CD4-positive, alpha-beta T cell (primary cell): Measurements from ENCODE around the gene MYO5A. TPM values are rescaled to one million over a fixed set of nuclear protein-coding genes. Genes with fewer than 3 reads are reported as not detected.

Experiments
- ATAC-seq: fragments of 200-7000 bp; cut with Tn5 transposase; one replicate; pipeline ENCODE4 v1.10.0; 2022; ENCODE audit warnings: mild to moderate bottlenecking; ENCODE audit not compliant: poor library complexity
- CTCF ChIA-PET: fragments of 350-600 bp; sonication (Branson Sonifier 250); formaldehyde crosslinking; loops from one replicate; lab custom pipeline; 2021; ENCODE audit warnings: antibody characterized with exemption, inconsistent platforms; lab: Charles Lee
- POLR2A ChIA-PET: fragments of 350-600 bp; sonication (Branson Sonifier 250); formaldehyde crosslinking; loops from one replicate; lab custom pipeline; 2021; ENCODE audit warnings: antibody characterized with exemption, inconsistent platforms; lab: Charles Lee
- DNase-seq, 14 experiments: peaks; one replicate each; pipeline ENCODE4 v3.0.0-alpha.2; 2013 to 2020; ENCODE audit warnings: mixed read lengths in 2 of 14
- H3K27ac ChIP-seq, 2 donors: one replicate each; pipeline versions ENCODE4 v1.5.1 to v1.7.0; 2013; ENCODE audit warnings: low read length in 2 of 2, low read depth in 1 of 2, mild to moderate bottlenecking in 1 of 2
- H3K27me3 ChIP-seq, 2 experiments: 1 replicate in 1 of 2; 2 replicates in 1 of 2; pipeline versions ENCODE4 v1.6.1 to v1.7.0; 2013; ENCODE audit warnings: low read length in 2 of 2, control low read depth in 1 of 2, mild to moderate bottlenecking in 1 of 2, moderate library complexity in 1 of 2; ENCODE audit not compliant: insufficient read depth in 2 of 2, control insufficient read depth in 1 of 2
- H3K36me3 ChIP-seq: one replicate; pipeline ENCODE4 v1.6.1; 2013; ENCODE audit warnings: low read length, control low read depth; ENCODE audit not compliant: insufficient read depth
- H3K4me1 ChIP-seq: one replicate; pipeline ENCODE4 v1.6.1; 2013; ENCODE audit warnings: low read length, control low read depth; ENCODE audit not compliant: insufficient read depth
- H3K4me3 ChIP-seq: one replicate; pipeline ENCODE4 v1.5.1; 2013; ENCODE audit warnings: mild to moderate bottlenecking, low read length, moderate library complexity
- H3K9me3 ChIP-seq, 2 experiments: 1 replicate in 1 of 2; 2 replicates in 1 of 2; pipeline versions ENCODE4 v1.6.1 to v1.7.0; 2013; ENCODE audit warnings: low read length in 2 of 2, mild to moderate bottlenecking in 2 of 2, control low read depth in 1 of 2, moderate library complexity in 1 of 2; ENCODE audit not compliant: control insufficient read depth in 1 of 2, insufficient read depth in 1 of 2
- H3K27ac Mint-ChIP-seq: one replicate; pipeline ENCODE4 v1.8.0; 2020; ENCODE audit warnings: mixed read lengths
- H3K27me3 Mint-ChIP-seq: one replicate; pipeline ENCODE4 v1.8.0; 2021; ENCODE audit warnings: mixed read lengths
- H3K36me3 Mint-ChIP-seq: one replicate; pipeline ENCODE4 v1.8.0; 2021; ENCODE audit warnings: low read depth, mixed read lengths
- H3K4me1 Mint-ChIP-seq: one replicate; pipeline ENCODE4 v1.8.0; 2021; ENCODE audit warnings: low read depth, mixed read lengths
- H3K4me3 Mint-ChIP-seq: one replicate; pipeline ENCODE4 v1.8.0; 2020; ENCODE audit warnings: mild to moderate bottlenecking, mixed read lengths
- H3K9me3 Mint-ChIP-seq: one replicate; pipeline ENCODE4 v1.8.0; 2020; ENCODE audit warnings: mixed read lengths
- intact Hi-C, 2 experiments: fragments of 100-400 bp; cut with DNase I in 1 of 2; cut with micrococcal nuclease in 1 of 2; formaldehyde crosslinking; loops; one replicate each; pipeline versions ENCODE4 v1.15.1 to v1.9.0; 2023 to 2025; cut with DNase I, micrococcal nuclease
- total RNA-seq, 174 experiments: library from RNA in 2 of 174; stranded (reverse) in 2 of 174; gene quantifications; one replicate each; pipeline ENCODE4 v1.2.3 and lab custom pipeline; 2021 to 2026
- TF ChIP-seq, protein P1 (sequence below): fragments of 200-600 bp; IDR thresholded peaks from one replicate; pipeline ENCODE4 v1.8.0; 2022; ENCODE audit warnings: antibody characterized with exemption, mild to moderate bottlenecking

The MYO5A gene
- total RNA-seq, 2 experiments from 2014 or later, result 25.5 TPM

DNA sequence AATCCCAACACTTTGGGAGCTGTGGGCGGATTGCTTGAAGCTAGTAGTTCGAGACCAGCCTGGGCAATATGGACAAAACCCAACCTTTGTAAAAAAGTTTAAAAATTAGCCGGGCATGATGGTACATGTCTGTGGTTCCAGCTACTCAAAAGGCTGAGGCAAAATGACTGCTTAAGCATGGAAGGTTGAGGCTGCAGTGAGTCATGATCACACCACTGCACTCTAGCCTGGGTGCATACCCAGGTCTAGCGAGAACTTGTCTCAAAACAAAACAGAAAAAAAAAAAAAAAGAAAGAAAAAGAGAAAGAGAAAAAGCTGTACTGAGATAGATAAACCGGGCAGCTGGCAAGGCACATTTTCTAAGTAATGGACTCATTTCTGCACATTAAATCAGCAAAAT is 29.5 kb upstream of the MYO5A start:
- H3K36me3 ChIP-seq, result peaks cover 43% of the 10 kb centered on the region
- H3K4me3 ChIP-seq, result no peak overlapping the region
- H3K9me3 Mint-ChIP-seq, result no peaks in the 10 kb centered on the region
- H3K27ac Mint-ChIP-seq, result peak overlapping the region; percentile 45
- ATAC-seq (peak; percentile 72), DNase-seq (peak in 8 of 14 experiments; percentile 9 to 59 (median 26))
- intact Hi-C loops, result no loop called here
- TF ChIP-seq, protein P1, sequence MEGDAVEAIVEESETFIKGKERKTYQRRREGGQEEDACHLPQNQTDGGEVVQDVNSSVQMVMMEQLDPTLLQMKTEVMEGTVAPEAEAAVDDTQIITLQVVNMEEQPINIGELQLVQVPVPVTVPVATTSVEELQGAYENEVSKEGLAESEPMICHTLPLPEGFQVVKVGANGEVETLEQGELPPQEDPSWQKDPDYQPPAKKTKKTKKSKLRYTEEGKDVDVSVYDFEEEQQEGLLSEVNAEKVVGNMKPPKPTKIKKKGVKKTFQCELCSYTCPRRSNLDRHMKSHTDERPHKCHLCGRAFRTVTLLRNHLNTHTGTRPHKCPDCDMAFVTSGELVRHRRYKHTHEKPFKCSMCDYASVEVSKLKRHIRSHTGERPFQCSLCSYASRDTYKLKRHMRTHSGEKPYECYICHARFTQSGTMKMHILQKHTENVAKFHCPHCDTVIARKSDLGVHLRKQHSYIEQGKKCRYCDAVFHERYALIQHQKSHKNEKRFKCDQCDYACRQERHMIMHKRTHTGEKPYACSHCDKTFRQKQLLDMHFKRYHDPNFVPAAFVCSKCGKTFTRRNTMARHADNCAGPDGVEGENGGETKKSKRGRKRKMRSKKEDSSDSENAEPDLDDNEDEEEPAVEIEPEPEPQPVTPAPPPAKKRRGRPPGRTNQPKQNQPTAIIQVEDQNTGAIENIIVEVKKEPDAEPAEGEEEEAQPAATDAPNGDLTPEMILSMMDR, result no peak
- ChIA-PET POLR2A (interaction anchor here (0.8 kb wide), 2 partner anchors 9 to 14 kb away, joined by 3 read pairs; no protein-coding TSS in a partner anchor), CTCF (interaction anchor here (1.3 kb wide), 1 partner anchor 29 kb away, joined by 4 read pairs; the partner anchor contains the start of gene MYO5A)
- H3K36me3 Mint-ChIP-seq, result peaks cover 71% of the 10 kb centered on the region
- H3K4me3 Mint-ChIP-seq, result no peak overlapping the region
- no peaks in the 10 kb centered on the region for H3K27me3 ChIP-seq
- H3K27ac ChIP-seq, result no peak overlapping the region
- no peaks in the 10 kb centered on the region for H3K9me3 ChIP-seq
- H3K27me3 Mint-ChIP-seq, result no peaks in the 10 kb centered on the region
- H3K4me1 Mint-ChIP-seq, result peaks cover 64% of the 10 kb centered on the region
- peaks cover 18% of the 10 kb centered on the region for H3K4me1 ChIP-seq

- H3K36me3 ChIP-seq, result peaks cover 45% of the 10 kb centered on the region
- H3K27me3 Mint-ChIP-seq, result no peaks in the 10 kb centered on the region
- no peaks in the 10 kb centered on the region for H3K9me3 Mint-ChIP-seq
- peaks cover 67% of the 10 kb centered on the region for H3K36me3 Mint-ChIP-seq
- ChIA-PET CTCF (no interaction called here), POLR2A (no interaction called here)
- no peak overlapping the region for H3K27ac ChIP-seq
- ATAC-seq (no peak), DNase-seq (no peak)
- no peak overlapping the region for H3K4me3 ChIP-seq
- H3K4me1 ChIP-seq, result peaks cover 12% of the 10 kb centered on the region
- TF ChIP-seq, protein P1, result no peak
- peaks cover 56% of the 10 kb centered on the region for H3K4me1 Mint-ChIP-seq
- H3K27ac Mint-ChIP-seq, result no peak overlapping the region
- intact Hi-C loops, result no loop called here
- no peaks in the 10 kb centered on the region for H3K9me3 ChIP-seq
- H3K4me3 Mint-ChIP-seq, result no peak overlapping the region
- H3K27me3 ChIP-seq, result no peaks in the 10 kb centered on the region
Measured at GRCh38 chr15:52557274-52557641, 28.6 kb upstream of the MYO5A start.

DNA sequence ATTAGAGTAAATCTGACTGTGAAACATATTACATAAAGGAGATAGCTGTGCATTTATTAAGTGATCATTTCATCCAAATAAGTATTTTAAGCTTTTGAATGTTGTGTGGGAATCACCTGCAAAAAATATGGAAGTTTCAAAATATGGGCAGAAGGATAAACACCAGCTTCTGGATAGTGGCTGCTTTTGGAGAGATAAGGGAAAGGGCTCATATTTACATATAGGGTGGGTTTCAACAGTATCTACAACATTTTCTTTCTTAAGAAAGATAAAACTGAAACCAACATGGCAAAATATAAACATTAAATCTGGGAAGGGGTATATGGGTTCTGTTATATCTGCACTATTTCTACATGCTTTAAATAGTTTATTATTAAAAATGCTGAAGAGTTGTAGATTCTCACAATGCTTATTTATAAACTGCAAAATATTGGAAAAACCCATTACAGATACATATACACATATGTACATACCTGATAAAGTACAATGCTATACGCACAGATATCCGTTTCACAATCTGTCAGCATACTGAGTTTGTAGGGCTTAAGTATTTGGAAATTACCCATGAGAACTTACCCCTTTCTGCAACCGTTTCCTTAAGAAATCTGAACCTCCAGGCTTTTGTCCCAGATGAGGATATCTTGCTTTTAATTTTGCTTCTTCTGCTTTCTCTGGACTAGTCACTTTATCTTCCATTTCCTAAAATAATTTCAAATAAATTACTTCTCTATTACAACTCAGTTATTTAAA is 28.0 kb upstream of the MYO5A start:
- POLR2A ChIA-PET, result no interaction called here
- intact Hi-C loops, result no loop called here
- no peaks in the 10 kb centered on the region for H3K27me3 ChIP-seq
- DNase-seq, result no peak
- TF ChIP-seq, protein P1, result no peak
- H3K36me3 Mint-ChIP-seq, result peaks cover 72% of the 10 kb centered on the region
- H3K4me1 Mint-ChIP-seq, result peaks cover 53% of the 10 kb centered on the region
- H3K9me3 Mint-ChIP-seq, result no peaks in the 10 kb centered on the region
- CTCF ChIA-PET, result no interaction called here
- H3K27ac ChIP-seq, result no peak overlapping the region
- H3K9me3 ChIP-seq, result no peaks in the 10 kb centered on the region
- H3K4me3 ChIP-seq, result no peak overlapping the region
- H3K27ac Mint-ChIP-seq, result no peak overlapping the region
- H3K27me3 Mint-ChIP-seq, result no peaks in the 10 kb centered on the region
- no peak for ATAC-seq
- H3K4me3 Mint-ChIP-seq, result no peak overlapping the region
- peaks cover 49% of the 10 kb centered on the region for H3K36me3 ChIP-seq
- H3K4me1 ChIP-seq, result peaks cover 12% of the 10 kb centered on the region
